GM10248 (cell line): Measurements from ENCODE around the gene PRKN.

ENCODE experiments used
- CTCF ChIA-PET: fragments of 300-600 bp; sonication (Branson Sonifier 250); formaldehyde crosslinking; extraction: SDS; loops from one replicate; lab custom pipeline; 2021; ENCODE audit warnings: antibody characterized with exemption; lab: Yijun Ruan, JAX
- POLR2A ChIA-PET: fragments of 350-650 bp; sonication (Branson Sonifier 250); formaldehyde crosslinking; extraction: SDS; loops from one replicate; lab custom pipeline; 2020; ENCODE audit warnings: antibody characterized with exemption; lab: Yijun Ruan, JAX
- DNase-seq: peaks from one replicate; pipeline ENCODE4 v3.0.0; 2012; ENCODE audit errors: extremely low spot score
- CTCF ChIP-seq: IDR thresholded peaks from 2 replicates; pipeline ENCODE4 v1.5.1; 2012; ENCODE audit warnings: mild to moderate bottlenecking, low read depth; ENCODE audit errors: extremely low read depth, missing control alignments, control extremely low read depth

PRKN gene

GRCh38 chr6:161750686-161751085 lies 976.9 kb downstream of the PRKN start:
- CTCF ChIA-PET = no interaction called here

GRCh38 chr6:161749576-161749975 lies 978.0 kb downstream of the PRKN start:
- ChIA-PET POLR2A (no interaction called here), CTCF (interaction anchor here (1.7 kb wide), 1 partner anchor 11 kb away, joined by 11 read pairs; no protein-coding TSS in a partner anchor)
- no peak for DNase-seq
- TF ChIP-seq CTCF = no peak

More at GRCh38 chr6:161750686-161751085, 976.9 kb downstream of the PRKN start:
- POLR2A ChIA-PET = no interaction called here
- DNase-seq = no peak
- no peak for TF ChIP-seq CTCF

GRCh38 chr6:161748535-161749416 lies 978.8 kb downstream of the PRKN start:
- peak; percentile 28 for TF ChIP-seq CTCF
- ChIA-PET CTCF (interaction anchor here (1.0 to 1.7 kb wide), 4 partner anchors 8 to 30 kb away, joined by 3 to 11 read pairs (median 4); no protein-coding TSS in a partner anchor), POLR2A (no interaction called here)
- DNase-seq = no peak

GRCh38 chr6:161747506-161747905 lies 980.1 kb downstream of the PRKN start:
- no peak for DNase-seq
- TF ChIP-seq CTCF = no peak
- ChIA-PET POLR2A (no interaction called here), CTCF (interaction anchor here (1.4 kb wide), 1 partner anchor 9 kb away, joined by 4 read pairs; no protein-coding TSS in a partner anchor)

- ChIA-PET CTCF (interaction anchor here (1.0 to 1.5 kb wide), 2 partner anchors 19 to 23 kb away, joined by 3 read pairs; no protein-coding TSS in a partner anchor), POLR2A (no interaction called here)
- TF ChIP-seq CTCF = no peak
- DNase-seq = no peak
Measured at GRCh38 chr6:161745594-161746141, 981.9 kb downstream of the PRKN start.

- no peak for TF ChIP-seq CTCF
- POLR2A ChIA-PET = no interaction called here
- DNase-seq = no peak
- CTCF ChIA-PET = interaction anchor here (1.0 to 1.6 kb wide), 3 partner anchors 19 to 29 kb away, joined by 3 to 4 read pairs (median 3); no protein-coding TSS in a partner anchor
Measured at GRCh38 chr6:161745128-161745527, 982.4 kb downstream of the PRKN start.
